ENCODE measurements around the gene PRPF40B. TPM values are rescaled to one million over a fixed set of nuclear protein-coding genes. Genes with fewer than 3 reads are reported as not detected.

The PRPF40B gene
- total RNA-seq, 2 donors from 2014 or later, result 13.9 to 31.1 TPM

- intact Hi-C loops (cut with DNase I), result loop anchor here (5.0 kb wide), 1 partner anchor 40 kb away; the partner anchor contains the start of gene PRPF40B
- Histone ChIP-seq H3K4me3 (no peak overlapping the region), H3K36me3 (no peaks in the 10 kb centered on the region), H3K27ac (no peak overlapping the region), H3K27me3 (replicated peaks; ENCODE audit: insufficient read depth) (no peaks in the 10 kb centered on the region), H3K4me1 (replicated peaks) (no peaks in the 10 kb centered on the region), H3K9me3 (no peaks in the 10 kb centered on the region)
- DNase-seq (ENCODE audit: low spot score), result no peak
- WGBS, result 96% methylated on average over 1 of the region's 1 CpG
- TF ChIP-seq POLR2AphosphoS5 (IDR thresholded peaks at IDR 0.05), result no peak
- TF ChIP-seq POLR2A (IDR thresholded peaks at IDR 0.05), result no peak
- TF ChIP-seq, protein P1, sequence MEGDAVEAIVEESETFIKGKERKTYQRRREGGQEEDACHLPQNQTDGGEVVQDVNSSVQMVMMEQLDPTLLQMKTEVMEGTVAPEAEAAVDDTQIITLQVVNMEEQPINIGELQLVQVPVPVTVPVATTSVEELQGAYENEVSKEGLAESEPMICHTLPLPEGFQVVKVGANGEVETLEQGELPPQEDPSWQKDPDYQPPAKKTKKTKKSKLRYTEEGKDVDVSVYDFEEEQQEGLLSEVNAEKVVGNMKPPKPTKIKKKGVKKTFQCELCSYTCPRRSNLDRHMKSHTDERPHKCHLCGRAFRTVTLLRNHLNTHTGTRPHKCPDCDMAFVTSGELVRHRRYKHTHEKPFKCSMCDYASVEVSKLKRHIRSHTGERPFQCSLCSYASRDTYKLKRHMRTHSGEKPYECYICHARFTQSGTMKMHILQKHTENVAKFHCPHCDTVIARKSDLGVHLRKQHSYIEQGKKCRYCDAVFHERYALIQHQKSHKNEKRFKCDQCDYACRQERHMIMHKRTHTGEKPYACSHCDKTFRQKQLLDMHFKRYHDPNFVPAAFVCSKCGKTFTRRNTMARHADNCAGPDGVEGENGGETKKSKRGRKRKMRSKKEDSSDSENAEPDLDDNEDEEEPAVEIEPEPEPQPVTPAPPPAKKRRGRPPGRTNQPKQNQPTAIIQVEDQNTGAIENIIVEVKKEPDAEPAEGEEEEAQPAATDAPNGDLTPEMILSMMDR (IDR thresholded peaks at IDR 0.05), result no peak
These were observed 41.2 kb upstream of the PRPF40B start for GRCh38 chr12:49582201-49582600.

DNA sequence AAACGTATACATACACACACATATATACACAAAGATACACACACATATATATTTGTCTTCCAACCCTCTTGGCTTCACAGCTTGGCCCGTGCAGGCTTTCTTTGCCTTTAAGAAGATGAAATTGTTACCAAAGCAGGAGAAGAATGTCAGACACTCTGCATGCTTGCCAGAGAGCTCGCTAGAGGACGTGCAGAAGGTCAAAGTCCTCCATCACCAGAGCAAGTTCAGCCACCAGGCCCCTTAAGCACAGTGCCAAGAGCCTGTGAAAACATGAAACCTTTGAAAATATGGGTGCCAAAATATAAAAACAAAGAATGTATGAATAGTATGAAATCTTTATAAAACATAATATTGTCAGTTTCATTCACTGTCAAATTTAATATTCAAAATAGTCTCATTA lies 40.5 kb upstream of the PRPF40B start:
- no peak overlapping the region for H3K4me3 ChIP-seq
- no peaks in the 10 kb centered on the region for H3K27me3 ChIP-seq (replicated peaks; ENCODE audit: insufficient read depth)
- H3K36me3 ChIP-seq, result no peaks in the 10 kb centered on the region
- intact Hi-C loops (cut with DNase I), result loop anchor here (5.0 kb wide), 1 partner anchor 39 kb away; the partner anchor contains the start of gene PRPF40B
- TF ChIP-seq, protein P1 (IDR thresholded peaks at IDR 0.05), result no peak
- no peaks in the 10 kb centered on the region for H3K9me3 ChIP-seq
- DNase-seq (ENCODE audit: low spot score), result no peak
- no peak overlapping the region for H3K27ac ChIP-seq
- WGBS, result 33% methylated on average over 4 of the region's 4 CpGs
- no peaks in the 10 kb centered on the region for H3K4me1 ChIP-seq (replicated peaks)

- H3K27me3 ChIP-seq (replicated peaks; ENCODE audit: insufficient read depth), result no peaks in the 10 kb centered on the region
- no peak for DNase-seq (ENCODE audit: low spot score)
- intact Hi-C loops (cut with DNase I), result loop anchor here (5.0 kb wide), 1 partner anchor 39 kb away; the partner anchor contains the start of gene PRPF40B
- no peaks in the 10 kb centered on the region for H3K9me3 ChIP-seq
- 77% methylated on average over 13 of the region's 13 CpGs for WGBS
- no peak overlapping the region for H3K4me3 ChIP-seq
- H3K36me3 ChIP-seq, result no peaks in the 10 kb centered on the region
- TF ChIP-seq POLR2AphosphoS5 (IDR thresholded peaks at IDR 0.05), result no peak
- no peak overlapping the region for H3K27ac ChIP-seq
- H3K4me1 ChIP-seq (replicated peaks), result no peaks in the 10 kb centered on the region
These were observed 39.8 kb upstream of the PRPF40B start for GRCh38 chr12:49583366-49584094.

GRCh38 chr12:49584591-49584990 lies 38.8 kb upstream of the PRPF40B start:
- TF ChIP-seq POLR2AphosphoS5 (IDR thresholded peaks at IDR 0.05) (no peak), POLR2A (IDR thresholded peaks at IDR 0.05) (no peak)
- TF ChIP-seq, protein P1 (IDR thresholded peaks at IDR 0.05), result no peak
- Histone ChIP-seq H3K4me1 (replicated peaks) (no peaks in the 10 kb centered on the region), H3K27ac (no peak overlapping the region), H3K36me3 (no peaks in the 10 kb centered on the region), H3K27me3 (replicated peaks; ENCODE audit: insufficient read depth) (no peaks in the 10 kb centered on the region), H3K4me3 (no peak overlapping the region), H3K9me3 (no peaks in the 10 kb centered on the region)
- intact Hi-C loops (cut with DNase I), result loop anchor here (5.0 kb wide), 1 partner anchor 38 kb away; the partner anchor contains the start of gene PRPF40B
- 85% methylated on average over 7 of the region's 7 CpGs for WGBS
- DNase-seq (ENCODE audit: low spot score), result no peak

DNA sequence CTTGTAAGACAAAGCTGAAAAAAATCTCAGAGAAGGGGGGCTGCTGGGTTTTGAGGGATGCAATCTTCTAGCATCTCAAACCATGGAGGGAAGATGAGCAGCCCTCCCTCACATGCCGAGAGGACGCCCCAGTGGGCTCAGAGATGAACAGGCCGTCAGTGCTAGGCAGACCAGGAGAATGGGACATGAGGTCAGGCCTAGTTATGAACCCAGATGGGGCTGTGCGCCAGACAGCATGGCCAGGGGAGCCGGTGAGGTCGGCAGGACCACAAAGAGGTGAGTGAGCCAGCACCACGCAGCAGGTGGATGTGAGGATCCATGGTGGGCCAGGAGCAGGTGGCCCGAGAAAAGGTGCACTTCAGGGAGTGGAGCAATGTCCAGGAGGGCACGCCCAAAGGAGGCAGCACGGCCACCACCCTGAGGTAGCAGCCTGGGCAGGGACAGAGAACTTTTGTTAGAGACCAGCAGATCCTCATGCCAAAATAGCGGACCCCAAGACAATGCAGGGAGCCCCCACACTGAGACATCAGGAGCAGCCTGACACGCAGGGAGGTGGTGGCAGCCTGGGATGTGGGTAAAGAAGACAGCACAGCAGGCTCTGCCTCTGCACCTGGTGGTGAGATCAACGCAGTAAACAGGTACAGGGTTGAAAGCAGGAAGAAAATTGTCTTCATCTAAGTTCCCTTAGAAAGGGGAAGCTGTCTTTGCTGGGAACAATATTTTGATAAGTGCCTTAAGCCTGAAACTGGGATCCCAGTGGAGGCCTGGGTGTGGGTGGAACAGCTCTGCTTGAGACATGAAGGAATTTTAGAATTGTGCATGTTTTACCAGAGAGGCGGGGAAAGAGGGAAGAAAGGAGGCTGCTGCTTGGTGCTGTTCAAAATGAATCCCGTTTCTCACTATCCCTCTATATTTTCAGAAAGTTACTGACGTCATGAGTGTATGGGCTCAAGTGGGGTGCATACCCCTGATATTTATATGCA lies 37.6 kb upstream of the PRPF40B start:
- H3K36me3 ChIP-seq, result no peaks in the 10 kb centered on the region
- no peaks in the 10 kb centered on the region for H3K9me3 ChIP-seq
- no peak for DNase-seq (ENCODE audit: low spot score)
- WGBS, result 91% methylated on average over 16 of the region's 16 CpGs
- H3K4me1 ChIP-seq (replicated peaks), result no peaks in the 10 kb centered on the region
- intact Hi-C loops (cut with DNase I), result no loop called here
- no peak overlapping the region for H3K4me3 ChIP-seq
- no peak overlapping the region for H3K27ac ChIP-seq
- TF ChIP-seq, protein P1 (IDR thresholded peaks at IDR 0.05), result no peak
- TF ChIP-seq POLR2A (IDR thresholded peaks at IDR 0.05) (no peak), POLR2AphosphoS5 (IDR thresholded peaks at IDR 0.05) (no peak)
- H3K27me3 ChIP-seq (replicated peaks; ENCODE audit: insufficient read depth), result no peaks in the 10 kb centered on the region
